Left lobe of liver (tissue), 2 donors: ENCODE measurements around the gene LYSMD1. TPM values are rescaled to one million over a fixed set of nuclear protein-coding genes. Genes with fewer than 3 reads are reported as not detected.
"Not testable (repeated sequence)": the region's sequence is repeated elsewhere in the genome, so short reads cannot be mapped to it uniquely, and the experiment has no call there.

Experiments
- ATAC-seq: fragments of 200-7000 bp; cut with Tn5 transposase; one replicate; pipeline ENCODE4 v1.9.1; 2020; ENCODE audit warnings: mild to moderate bottlenecking, moderate library complexity
- DNase-seq: peaks from one replicate; pipeline ENCODE4 v3.0.0-alpha.2; 2020; ENCODE audit warnings: low spot score
- total RNA-seq: library from RNA; stranded (reverse); gene quantifications from one replicate; pipeline ENCODE4 v1.2.1, GENCODE V29; 2021
- donor health status: DM: no; HTN: no; CAD: no; lungs with moderate emphysema.
- donor health status: DM: no; HTN: yes; CAD: no.

Gene LYSMD1
- total RNA-seq = 3.9 TPM

GRCh38 chr1:151165738-151166504 is at the start of gene LYSMD1, which contains the start of gene SCNM1:
Gene LYSMD1 (minus strand): TSS chr1:151165902. CDS start chr1:151165258, 644 bp downstream.
Gene SCNM1 (plus strand): TSS chr1:151166144. CDS start chr1:151166153, 9 bp downstream.
- ATAC-seq = peak; percentile 92

GRCh38 chr1:151213560-151213959 is 47.9 kb upstream of the LYSMD1 start:
- no peak for DNase-seq
- ATAC-seq = no peak

More at GRCh38 chr1:151165738-151166504, at the start of gene LYSMD1, which contains the start of gene SCNM1:
- DNase-seq = peak; percentile 99

- ATAC-seq = no peak
- no peak for DNase-seq
These were observed 46.4 kb upstream of the LYSMD1 start for GRCh38 chr1:151211972-151212705.

GRCh38 chr1:151210830-151211229 is 45.1 kb upstream of the LYSMD1 start:
- ATAC-seq = no peak

GRCh38 chr1:151205381-151205965 is 39.8 kb upstream of the LYSMD1 start:
- not testable (repeated sequence) for ATAC-seq, DNase-seq

More at GRCh38 chr1:151210830-151211229, 45.1 kb upstream of the LYSMD1 start:
- DNase-seq = no peak

- DNase-seq (no peak), ATAC-seq (no peak)
These were observed 34.3 kb upstream of the LYSMD1 start for GRCh38 chr1:151199873-151200581.

GRCh38 chr1:151198254-151199127 is 32.8 kb upstream of the LYSMD1 start, which contains the start of gene PIP5K1A:
Gene PIP5K1A (plus strand): TSS chr1:151198552. CDS start chr1:151198997, 445 bp downstream.
- peak; percentile 99 for DNase-seq
- peak; percentile 86 for ATAC-seq

DNA sequence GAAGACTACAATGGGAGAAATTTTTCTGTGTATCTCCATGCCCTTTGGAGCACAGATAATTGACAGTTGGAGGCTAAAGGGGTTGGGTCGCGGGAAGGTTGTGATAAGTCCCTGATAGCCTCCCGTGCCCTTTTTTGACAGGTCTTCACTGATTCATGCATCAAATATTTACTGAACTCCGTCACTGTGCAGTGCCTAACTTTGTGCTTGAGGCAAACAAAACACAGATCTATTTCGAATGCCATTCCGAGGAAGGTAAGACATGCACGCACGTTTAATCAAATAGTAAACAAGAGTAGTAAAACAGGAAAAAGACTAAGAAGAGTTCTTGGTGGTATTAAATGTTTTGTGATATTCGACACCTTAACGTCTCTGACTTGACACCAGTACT is 32.2 kb upstream of the LYSMD1 start:
- ATAC-seq = peak; percentile 6

GRCh38 chr1:151196292-151196800 is 30.6 kb upstream of the LYSMD1 start:
- DNase-seq = peak; percentile 65
- ATAC-seq = peak; percentile 69

More for the DNA sequence above, 32.2 kb upstream of the LYSMD1 start:
- DNase-seq = no peak

DNA sequence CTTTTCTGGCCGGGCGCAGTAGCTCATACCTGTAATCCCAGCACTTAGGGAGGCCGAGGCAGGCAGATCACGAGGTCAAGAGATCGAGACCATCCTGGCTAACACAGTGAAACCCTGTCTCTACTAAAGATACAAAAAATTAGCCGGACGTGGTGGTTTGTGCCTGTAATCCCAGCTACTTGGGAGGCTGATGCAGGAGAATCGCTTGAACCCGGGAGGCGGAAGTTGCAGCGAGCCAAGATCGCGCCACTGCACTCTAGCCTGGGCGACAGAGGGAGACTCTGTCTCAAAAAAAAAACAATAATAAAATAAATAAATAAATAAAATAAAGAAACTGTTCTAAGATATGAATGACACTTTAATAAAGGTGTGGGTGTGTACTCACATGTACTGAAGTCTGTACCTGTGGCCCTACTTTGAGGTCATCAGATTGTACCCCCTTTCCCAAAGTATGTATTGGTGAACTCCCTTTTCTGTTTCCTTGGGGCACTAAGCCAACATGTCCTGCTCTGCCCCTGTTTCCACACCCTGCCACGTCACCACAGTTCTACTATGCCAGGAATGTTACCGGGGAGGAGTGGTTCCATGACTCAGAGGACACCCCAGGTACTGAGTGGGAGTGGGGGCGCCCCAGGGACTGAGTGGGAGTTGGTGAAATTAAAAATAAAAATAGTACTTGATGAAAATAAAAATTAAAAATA is 29.3 kb upstream of the LYSMD1 start:
- not testable (repeated sequence) for ATAC-seq
- DNase-seq = peak; percentile 65

- ATAC-seq (no peak), DNase-seq (no peak)
These were observed 28.2 kb upstream of the LYSMD1 start for GRCh38 chr1:151193856-151194255.

DNA sequence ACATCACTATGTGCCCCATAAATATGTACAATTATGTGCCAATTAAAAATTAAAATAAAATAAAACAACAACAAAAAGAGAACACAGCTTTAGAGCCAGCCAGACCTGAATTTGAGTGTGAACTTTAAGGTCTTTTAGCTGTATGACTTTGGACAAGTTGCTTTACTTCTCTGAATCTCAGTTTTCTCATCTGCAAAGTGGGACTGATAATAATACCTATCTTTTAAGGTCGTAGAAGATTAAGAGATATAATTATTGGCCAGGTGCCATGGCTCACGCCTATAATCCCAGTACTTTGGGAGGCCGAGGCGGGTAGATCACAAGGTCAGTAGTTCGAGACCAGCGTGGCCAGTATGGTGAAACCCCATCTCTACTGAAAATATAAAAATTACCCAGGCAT is 27.6 kb upstream of the LYSMD1 start:
- ATAC-seq (no peak), DNase-seq (no peak)

DNA sequence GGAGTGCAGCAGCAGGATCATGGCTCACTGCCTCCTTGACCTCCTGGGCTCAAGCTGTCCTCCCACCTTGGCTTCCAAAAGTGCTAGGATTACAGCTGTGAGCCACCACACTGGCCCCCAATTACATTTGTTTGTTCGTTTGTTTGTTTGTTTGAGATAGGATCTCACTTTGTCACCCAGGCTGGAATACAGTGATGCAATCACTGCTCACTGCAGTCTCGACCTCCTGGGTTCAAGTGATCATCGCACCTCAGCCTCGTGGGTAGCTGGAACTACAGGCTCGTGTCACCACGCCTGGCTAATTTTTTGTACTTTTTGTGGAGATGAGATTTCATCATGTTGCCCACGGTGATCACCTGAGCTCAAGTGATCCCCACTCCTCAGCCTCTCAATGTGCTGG is 26.3 kb upstream of the LYSMD1 start:
- ATAC-seq (no peak), DNase-seq (no peak)

DNA sequence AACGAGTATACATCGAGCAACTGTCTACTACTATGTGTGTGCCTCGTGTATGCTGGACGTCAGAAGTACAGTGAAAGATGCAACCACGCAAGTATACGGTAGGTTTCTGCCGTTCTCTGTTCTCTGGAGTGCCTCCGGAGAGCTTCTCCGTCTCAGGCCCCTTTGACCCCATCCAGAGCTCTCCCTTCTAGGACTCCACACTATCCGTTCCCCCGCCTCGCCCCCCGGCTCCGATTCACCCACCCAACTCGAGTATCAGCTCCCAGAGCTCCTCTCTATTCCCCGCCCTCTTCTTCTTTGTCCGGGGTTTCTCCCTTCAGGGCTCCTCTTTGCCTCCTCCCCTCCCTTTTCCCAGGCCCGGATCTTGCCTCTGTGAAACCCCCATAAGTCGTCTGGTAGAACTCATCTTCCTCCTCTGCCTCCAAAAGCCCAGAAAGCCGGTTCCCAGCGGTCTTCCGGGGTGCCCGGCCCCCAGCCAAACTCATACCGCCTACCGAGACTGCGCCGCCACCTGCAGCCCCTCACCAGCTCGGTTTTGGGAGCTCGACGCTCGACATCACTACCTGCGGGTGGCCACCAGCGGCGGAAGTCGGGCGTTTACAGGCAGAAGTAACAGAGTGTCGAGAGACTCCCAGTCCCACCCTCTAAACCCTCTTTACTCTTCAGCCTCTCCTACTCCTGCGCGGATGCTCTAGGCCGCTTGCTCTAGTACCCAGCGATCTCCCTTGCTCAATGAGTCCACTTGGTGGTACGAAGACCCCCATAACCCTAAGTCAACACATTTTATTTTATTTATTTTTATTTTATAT is 24.1 kb upstream of the LYSMD1 start, which contains the start of gene VPS72:
Gene VPS72, minus strand, starts transcription at position 561 of the 809 bp plus-strand sequence. Its CDS starts 76 bp downstream, at position 485.
- peak; percentile 98 for ATAC-seq

DNA sequence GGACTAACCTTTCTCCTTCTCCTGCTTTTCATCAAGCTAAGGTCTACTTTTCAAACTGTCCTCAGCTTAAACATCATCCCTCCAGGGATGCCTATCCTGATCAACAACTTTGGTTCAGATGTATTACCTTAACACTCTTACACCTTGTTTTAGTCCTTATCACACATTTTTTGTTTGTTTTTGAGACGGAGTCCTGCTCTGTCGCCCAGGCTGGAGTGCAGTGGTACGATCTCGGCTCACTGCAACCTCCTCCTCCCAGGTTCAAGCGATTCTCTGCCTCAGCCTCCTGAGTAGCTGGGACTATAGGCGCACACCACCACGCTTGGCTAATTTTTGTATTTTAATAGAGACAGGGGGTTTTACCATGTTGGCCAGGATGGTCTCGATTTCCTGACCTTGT is 23.0 kb upstream of the LYSMD1 start:
- ATAC-seq, DNase-seq: not testable (repeated sequence)

More for the DNA sequence above, 24.1 kb upstream of the LYSMD1 start, which contains the start of gene VPS72:
- peak; percentile 86 for DNase-seq

- DNase-seq (no peak), ATAC-seq (no peak)
These were observed 21.5 kb upstream of the LYSMD1 start for GRCh38 chr1:151187205-151187604.

DNA sequence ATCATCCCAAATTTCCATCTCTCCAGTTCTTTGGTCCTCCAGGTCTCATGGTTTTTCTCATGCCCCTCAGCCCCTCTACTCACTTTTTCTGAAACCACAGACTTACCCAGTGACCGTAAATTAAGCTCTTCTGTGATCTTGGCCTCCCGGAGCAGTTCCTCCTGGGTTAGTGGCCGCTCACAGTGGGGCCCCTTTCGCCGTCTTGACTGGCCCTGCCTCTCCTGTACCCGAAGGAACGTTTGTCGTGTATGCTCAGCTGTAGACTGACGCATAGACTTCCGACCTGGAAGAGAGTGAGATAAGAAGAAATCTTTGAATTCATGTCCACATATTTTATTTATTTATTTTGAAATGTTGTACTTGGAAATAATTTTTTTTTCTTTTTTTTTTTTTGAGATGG is 18.5 kb upstream of the LYSMD1 start:
- ATAC-seq = no peak
- no peak for DNase-seq
